Measurements from ENCODE around the gene RAB31. TPM values are rescaled to one million over a fixed set of nuclear protein-coding genes. Genes with fewer than 3 reads are reported as not detected.
A peak's percentile ranks its signal among the peaks of the same experiment; 100 is the strongest.

The RAB31 gene
- total RNA-seq, 2 donors from 2014 or later: 0.42 to 0.82 TPM

DNA sequence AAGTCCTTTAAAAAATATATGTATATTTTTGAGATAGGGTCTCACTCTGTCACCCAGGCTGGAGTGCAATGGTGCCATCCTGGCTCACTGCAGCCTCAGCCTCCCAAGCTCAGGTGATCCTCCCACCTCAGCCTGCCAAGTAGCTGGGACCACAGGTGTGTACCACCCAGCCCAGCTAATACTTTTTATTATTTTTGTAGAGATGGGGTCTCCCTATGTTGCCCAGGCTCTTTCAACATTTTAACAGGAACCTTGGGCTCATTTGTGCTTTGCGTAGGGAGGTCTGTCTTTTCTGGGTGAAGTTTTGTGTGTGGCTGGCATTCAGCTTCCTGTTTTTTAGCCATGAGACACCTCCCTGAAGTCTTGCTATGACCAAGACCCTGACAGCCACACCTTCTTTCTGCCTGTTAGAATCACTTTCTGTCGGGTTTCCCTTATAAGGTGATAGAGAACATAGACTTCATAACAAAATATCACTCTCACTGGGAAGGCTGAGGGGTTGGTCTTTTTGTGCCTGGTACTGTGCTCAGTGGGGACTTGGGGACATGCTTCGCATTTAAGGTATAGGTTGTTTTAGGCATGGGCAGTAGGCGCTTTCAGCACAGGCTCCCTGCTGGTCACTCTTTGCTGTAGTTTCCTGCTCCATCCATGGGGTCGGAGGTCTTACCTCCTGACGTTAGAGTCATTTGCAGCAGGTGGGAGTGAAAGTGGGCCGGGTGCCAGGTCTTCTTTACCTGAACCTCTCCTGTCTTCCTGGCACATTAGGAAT is 3.4 kb downstream of the RAB31 start:
- Mint-ChIP-seq H3K27ac (no peak overlapping the region), H3K4me1 (ENCODE audit: low read depth) (peaks cover 40% of the 10 kb centered on the region), H3K27me3 (ENCODE audit: low read depth) (peaks cover 87% of the 10 kb centered on the region)

GRCh38 chr18:9712130-9712577 is 4.1 kb downstream of the RAB31 start:
- H3K4me1 Mint-ChIP-seq (ENCODE audit: low read depth): peaks cover 40% of the 10 kb centered on the region
- peaks cover 2 to 6% of the 10 kb centered on the region in 2 donors for H3K36me3 Mint-ChIP-seq (ENCODE audit: insufficient read depth in 2 of 2)
- no peak for ATAC-seq (replicated peaks in 1 of 2)
- DNase-seq: no peak
- H3K27me3 Mint-ChIP-seq (ENCODE audit: low read depth): peaks cover 87% of the 10 kb centered on the region
- no peak overlapping the region for H3K27ac Mint-ChIP-seq
- no peak overlapping the region for H3K4me3 Mint-ChIP-seq
- no peaks in the 10 kb centered on the region for H3K9me3 Mint-ChIP-seq

More for the DNA sequence above, 3.4 kb downstream of the RAB31 start:
- peak; percentile 79 to 80 for ATAC-seq (replicated peaks in 1 of 2)
- DNase-seq: peak; percentile 41 to 42
- no peaks in the 10 kb centered on the region for H3K9me3 Mint-ChIP-seq
- H3K4me3 Mint-ChIP-seq: peak overlapping the region; percentile 49 to 65
- peaks cover 2 to 6% of the 10 kb centered on the region in 2 donors for H3K36me3 Mint-ChIP-seq (ENCODE audit: insufficient read depth in 2 of 2)

DNA sequence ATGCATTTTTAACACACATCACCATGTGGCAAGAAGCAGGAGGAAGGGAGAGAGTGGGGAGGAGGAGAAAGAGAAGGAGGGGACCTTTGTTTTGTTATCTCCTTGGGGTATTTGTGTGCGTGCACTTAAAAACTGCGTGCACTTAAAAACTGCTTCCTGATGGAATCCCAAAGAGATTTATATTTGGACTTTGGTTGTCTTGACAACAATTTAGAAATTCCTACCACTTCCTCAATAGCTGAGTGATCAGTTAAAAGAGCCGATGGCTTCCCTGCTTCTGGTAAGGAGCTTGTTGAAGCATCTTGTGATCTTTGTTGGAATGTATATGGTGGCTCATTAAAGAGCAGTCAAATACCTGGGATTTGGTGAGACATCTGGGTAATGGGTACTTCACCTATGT is 4.5 kb downstream of the RAB31 start:
- Mint-ChIP-seq H3K36me3 (ENCODE audit: insufficient read depth in 2 of 2) (peaks cover 2 to 6% of the 10 kb centered on the region in 2 donors), H3K27me3 (ENCODE audit: low read depth) (peaks cover 87% of the 10 kb centered on the region), H3K4me1 (ENCODE audit: low read depth) (peaks cover 40% of the 10 kb centered on the region), H3K27ac (no peak overlapping the region), H3K9me3 (no peaks in the 10 kb centered on the region), H3K4me3 (no peak overlapping the region)
- DNase-seq: no peak
- no peak for ATAC-seq (replicated peaks in 1 of 2)

DNA sequence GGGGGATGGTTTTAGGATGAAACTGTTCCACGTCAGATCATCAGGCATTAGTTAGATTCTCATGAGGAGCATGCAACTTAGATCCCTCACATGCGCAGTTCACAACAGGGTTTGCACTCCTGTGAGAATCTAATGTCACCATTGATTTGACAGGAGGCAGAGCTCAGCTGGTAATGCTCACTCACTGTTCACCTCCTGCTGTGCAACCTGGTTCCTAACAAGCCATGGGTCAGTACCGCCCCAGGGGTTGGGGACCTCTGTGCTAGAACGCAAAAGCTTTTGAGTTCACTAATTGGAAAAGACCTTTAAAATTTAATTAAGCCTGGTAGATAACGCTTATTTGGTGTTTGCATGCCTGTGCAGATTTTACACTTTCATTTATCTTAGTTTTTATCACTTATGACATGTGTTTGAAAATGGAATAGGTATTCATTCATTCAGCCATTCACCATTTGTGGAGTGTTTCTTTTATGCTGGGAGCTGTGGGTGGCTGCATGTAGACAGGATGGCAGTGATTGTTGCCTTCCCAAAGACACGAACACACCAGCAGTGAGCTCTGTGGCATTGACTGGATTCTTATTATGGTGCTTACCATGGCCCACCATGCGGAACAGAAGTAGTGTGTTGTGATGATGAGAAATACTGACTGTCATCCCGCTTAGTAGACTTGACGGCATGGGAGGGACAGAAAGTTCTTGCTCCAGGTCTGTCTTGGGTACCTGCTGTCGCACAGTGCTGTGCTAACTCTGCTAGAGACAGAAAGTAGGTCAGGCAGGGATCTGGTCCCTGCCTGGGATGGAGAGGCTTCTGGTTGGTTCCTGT is 6.4 kb downstream of the RAB31 start:
- H3K4me1 Mint-ChIP-seq (ENCODE audit: low read depth): peaks cover 31% of the 10 kb centered on the region
- no peak for ATAC-seq (replicated peaks in 1 of 2)

GRCh38 chr18:9715088-9715343 is 6.9 kb downstream of the RAB31 start:
- Mint-ChIP-seq H3K4me3 (no peak overlapping the region), H3K27me3 (ENCODE audit: low read depth) (peaks cover 77% of the 10 kb centered on the region), H3K9me3 (no peaks in the 10 kb centered on the region), H3K4me1 (ENCODE audit: low read depth) (peaks cover 26% of the 10 kb centered on the region), H3K36me3 (ENCODE audit: insufficient read depth in 2 of 2) (peaks cover 0 to 4% of the 10 kb centered on the region in 2 donors), H3K27ac (no peak overlapping the region)
- no peak for DNase-seq
- no peak for ATAC-seq (replicated peaks in 1 of 2)

More for the DNA sequence above, 6.4 kb downstream of the RAB31 start:
- no peak for DNase-seq
- Mint-ChIP-seq H3K27ac (no peak overlapping the region), H3K36me3 (ENCODE audit: insufficient read depth in 2 of 2) (peaks cover 0 to 4% of the 10 kb centered on the region in 2 donors), H3K4me3 (no peak overlapping the region), H3K27me3 (ENCODE audit: low read depth) (peaks cover 78% of the 10 kb centered on the region), H3K9me3 (no peaks in the 10 kb centered on the region)

- H3K36me3 Mint-ChIP-seq (ENCODE audit: insufficient read depth in 2 of 2): peaks cover 0 to 4% of the 10 kb centered on the region in 2 donors
- no peaks in the 10 kb centered on the region for H3K9me3 Mint-ChIP-seq
- H3K4me3 Mint-ChIP-seq: no peak overlapping the region
- no peak overlapping the region for H3K27ac Mint-ChIP-seq
- ATAC-seq (replicated peaks in 1 of 2): no peak
- no peak for DNase-seq
- H3K4me1 Mint-ChIP-seq (ENCODE audit: low read depth): peaks cover 14% of the 10 kb centered on the region
- H3K27me3 Mint-ChIP-seq (ENCODE audit: low read depth): peaks cover 70% of the 10 kb centered on the region
Observed at GRCh38 chr18:9715978-9716774, 8.1 kb downstream of the RAB31 start.

DNA sequence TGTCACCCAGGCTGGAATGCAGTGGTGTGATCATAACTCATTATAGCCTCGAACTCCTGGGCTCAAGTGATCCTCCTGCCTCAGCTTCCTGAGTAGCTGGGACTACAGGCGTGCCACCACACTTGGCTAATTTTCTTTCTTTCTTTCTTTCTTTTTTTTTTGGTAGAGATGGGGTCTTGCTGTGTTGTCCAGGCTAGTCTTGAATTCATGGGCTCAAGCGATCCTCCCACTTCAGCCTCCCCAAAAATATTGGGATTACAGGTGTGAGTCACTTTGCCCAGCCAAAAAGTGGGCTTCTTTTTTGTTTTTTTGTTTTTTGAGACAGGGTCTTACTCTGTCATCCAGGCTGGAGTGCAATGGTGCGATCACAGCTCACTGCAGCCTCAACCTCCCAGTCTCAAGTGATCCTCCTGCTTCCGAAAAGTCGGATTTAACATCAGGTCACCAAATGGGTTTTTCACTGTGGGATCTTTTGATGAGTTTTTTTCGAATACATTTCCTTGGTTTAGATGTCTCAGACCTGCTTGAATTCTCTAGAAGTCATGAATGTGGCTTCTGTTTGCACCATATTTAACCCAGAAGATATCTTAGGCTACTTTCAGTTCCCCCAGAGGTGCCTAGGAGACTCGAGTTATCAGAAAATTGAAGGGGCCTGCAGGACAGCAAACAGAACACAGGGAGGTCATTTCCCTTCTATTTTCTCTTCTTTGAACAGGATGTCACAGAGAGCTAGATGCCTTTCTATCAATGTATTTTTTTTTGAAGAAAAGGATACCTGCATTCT is 8.9 kb downstream of the RAB31 start:
- peaks cover 0 to 1% of the 10 kb centered on the region in 2 donors for H3K36me3 Mint-ChIP-seq (ENCODE audit: insufficient read depth in 2 of 2)
- H3K4me3 Mint-ChIP-seq: no peak overlapping the region
- DNase-seq: no peak
- no peak overlapping the region for H3K27ac Mint-ChIP-seq
- peaks cover 6% of the 10 kb centered on the region for H3K4me1 Mint-ChIP-seq (ENCODE audit: low read depth)
- H3K27me3 Mint-ChIP-seq (ENCODE audit: low read depth): peaks cover 67% of the 10 kb centered on the region
- no peak for ATAC-seq (replicated peaks in 1 of 2)
- no peaks in the 10 kb centered on the region for H3K9me3 Mint-ChIP-seq

DNA sequence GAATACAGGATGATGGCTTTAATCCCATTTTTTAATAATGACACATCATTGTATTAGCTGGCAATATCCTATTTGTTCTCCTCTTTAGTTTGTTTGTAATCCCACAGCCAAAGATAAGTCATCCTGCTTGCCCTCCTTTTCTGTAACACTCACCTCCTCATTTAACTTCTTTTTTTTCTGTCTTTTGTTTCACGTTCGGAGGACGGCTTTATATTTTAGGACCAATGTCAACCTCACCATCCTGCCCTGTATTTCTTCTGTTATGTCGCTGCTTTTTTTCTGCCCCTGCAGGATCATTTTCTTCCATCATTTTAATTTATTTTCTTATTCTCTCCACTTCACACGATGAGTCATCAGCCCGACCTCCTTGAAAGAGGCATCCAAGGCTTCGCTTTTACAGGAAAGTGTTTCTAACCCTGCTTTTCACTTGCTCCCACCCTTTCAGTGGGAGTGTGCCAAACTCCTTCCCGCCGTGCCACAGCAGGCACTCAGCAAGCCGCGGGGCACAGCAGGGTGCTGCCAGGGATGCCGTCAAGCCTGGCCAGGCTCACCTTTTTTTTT is 11.4 kb downstream of the RAB31 start:
- Mint-ChIP-seq H3K4me1 (ENCODE audit: low read depth) (no peaks in the 10 kb centered on the region), H3K27ac (no peak overlapping the region), H3K4me3 (no peak overlapping the region), H3K27me3 (ENCODE audit: low read depth) (peaks cover 51% of the 10 kb centered on the region), H3K9me3 (no peaks in the 10 kb centered on the region), H3K36me3 (ENCODE audit: insufficient read depth in 2 of 2) (no peaks in the 10 kb centered on the region)
- DNase-seq (no peak), ATAC-seq (replicated peaks in 1 of 2) (no peak)

DNA sequence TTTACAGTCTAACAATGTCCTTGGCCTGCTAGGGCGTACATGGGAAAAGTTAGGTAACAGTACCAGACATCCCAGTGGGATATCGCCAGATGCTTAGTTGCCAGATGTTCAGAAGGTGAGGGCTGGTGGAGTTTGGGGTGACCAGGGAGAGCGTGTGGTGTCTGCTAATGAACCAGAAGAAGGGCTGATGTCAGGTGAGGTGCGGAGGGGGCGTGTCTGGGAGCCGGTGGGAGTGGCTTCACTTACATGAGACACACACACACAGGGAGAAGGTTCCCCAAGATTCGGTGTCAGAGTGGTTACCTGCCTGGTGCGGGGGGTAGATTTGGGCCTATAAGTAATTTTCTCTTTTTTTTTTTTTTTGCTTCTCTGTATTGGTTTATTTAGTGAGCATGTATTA is 12.2 kb downstream of the RAB31 start:
- DNase-seq (no peak), ATAC-seq (replicated peaks in 1 of 2) (no peak)
- H3K27ac Mint-ChIP-seq: no peak overlapping the region
- no peaks in the 10 kb centered on the region for H3K36me3 Mint-ChIP-seq (ENCODE audit: insufficient read depth in 2 of 2)
- H3K4me1 Mint-ChIP-seq (ENCODE audit: low read depth): no peaks in the 10 kb centered on the region
- no peak overlapping the region for H3K4me3 Mint-ChIP-seq
- peaks cover 43% of the 10 kb centered on the region for H3K27me3 Mint-ChIP-seq (ENCODE audit: low read depth)
- no peaks in the 10 kb centered on the region for H3K9me3 Mint-ChIP-seq

DNA sequence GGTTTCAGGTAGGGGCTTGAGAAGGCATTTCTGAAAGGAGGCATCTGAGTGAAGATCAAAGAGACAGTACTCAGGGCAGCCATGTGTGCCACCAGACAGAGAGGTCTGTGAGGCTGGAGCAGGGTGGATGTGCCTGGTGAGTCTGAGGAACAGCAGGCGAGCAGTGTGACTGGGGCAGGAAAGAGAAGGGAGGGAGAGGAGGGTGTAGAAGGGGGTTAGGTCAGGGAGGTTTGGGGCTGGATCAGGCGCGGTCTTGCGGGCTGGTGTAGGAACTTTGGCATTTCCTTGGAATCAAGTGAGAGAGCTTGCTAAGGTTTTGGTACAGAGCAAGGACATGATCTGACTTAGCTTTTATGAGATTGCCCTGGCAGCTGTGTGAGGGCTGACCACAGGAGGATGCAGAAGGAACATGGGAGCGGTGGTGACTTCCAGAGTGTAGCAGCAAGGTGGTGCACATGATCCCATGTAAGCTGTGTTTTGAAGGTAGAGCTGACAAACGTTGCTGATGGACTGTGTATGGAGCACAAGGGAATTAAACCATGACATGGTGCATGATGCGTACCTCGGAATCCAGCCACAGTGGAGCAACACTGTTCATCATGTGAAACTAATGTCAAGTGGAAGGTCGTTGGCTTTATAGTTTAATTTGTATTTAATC is 13.9 kb downstream of the RAB31 start:
- Mint-ChIP-seq H3K27me3 (ENCODE audit: low read depth) (peaks cover 30% of the 10 kb centered on the region), H3K4me3 (no peak overlapping the region), H3K36me3 (ENCODE audit: insufficient read depth in 2 of 2) (no peaks in the 10 kb centered on the region), H3K9me3 (no peaks in the 10 kb centered on the region), H3K4me1 (ENCODE audit: low read depth) (no peaks in the 10 kb centered on the region), H3K27ac (no peak overlapping the region)
- DNase-seq (no peak), ATAC-seq (replicated peaks in 1 of 2) (no peak)

- no peak for ATAC-seq (replicated peaks in 1 of 2)
- Mint-ChIP-seq H3K27ac (no peak overlapping the region), H3K36me3 (ENCODE audit: insufficient read depth in 2 of 2) (no peaks in the 10 kb centered on the region), H3K4me3 (no peak overlapping the region), H3K4me1 (ENCODE audit: low read depth) (no peaks in the 10 kb centered on the region), H3K9me3 (no peaks in the 10 kb centered on the region), H3K27me3 (ENCODE audit: low read depth) (peaks cover 23% of the 10 kb centered on the region)
- no peak for DNase-seq
Observed at GRCh38 chr18:9722691-9723090, 14.6 kb downstream of the RAB31 start.
